ENCODE results near the gene TACC3.

The TACC3 gene

DNA sequence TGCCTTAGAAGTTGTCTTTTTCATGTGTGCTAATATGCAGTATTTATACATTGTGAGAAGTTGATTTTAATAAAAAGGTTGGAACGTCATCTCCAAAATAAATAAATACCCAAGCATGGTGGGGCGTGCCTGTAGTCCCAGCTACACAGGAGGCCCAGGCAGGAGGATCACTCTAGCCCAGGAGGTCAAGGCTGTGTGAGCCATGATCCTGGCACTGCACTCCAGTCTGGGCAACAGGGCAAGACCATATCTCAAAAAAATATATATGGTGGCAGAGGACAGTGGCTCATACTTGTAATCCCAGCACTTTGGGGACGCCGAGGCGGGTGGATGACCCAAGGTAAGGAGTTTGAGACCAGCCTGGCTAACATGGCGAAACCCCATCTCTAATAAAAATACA, 15.6 kb upstream of the TACC3 start:
- DNase-seq: no peak

DNA sequence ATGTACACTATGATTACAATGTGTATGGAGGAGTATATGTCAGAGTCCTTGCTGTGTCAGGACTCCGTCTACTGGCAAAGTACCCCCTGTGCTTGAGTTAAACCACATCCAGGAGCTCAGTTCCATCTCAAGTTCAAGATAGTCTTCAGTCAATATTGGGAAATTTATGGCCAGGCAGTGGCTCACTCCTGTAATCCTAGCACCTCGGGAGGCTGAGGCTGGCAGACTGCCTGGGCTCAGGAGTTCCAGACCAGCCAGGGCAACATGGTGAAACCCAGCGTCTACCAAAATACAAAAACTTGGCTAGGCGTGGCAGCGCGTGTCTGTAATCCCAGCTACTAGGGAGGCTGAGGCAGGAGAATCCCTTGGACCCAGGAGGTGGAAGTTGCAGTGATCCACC, 15.0 kb upstream of the TACC3 start:
- no peak for DNase-seq

DNA sequence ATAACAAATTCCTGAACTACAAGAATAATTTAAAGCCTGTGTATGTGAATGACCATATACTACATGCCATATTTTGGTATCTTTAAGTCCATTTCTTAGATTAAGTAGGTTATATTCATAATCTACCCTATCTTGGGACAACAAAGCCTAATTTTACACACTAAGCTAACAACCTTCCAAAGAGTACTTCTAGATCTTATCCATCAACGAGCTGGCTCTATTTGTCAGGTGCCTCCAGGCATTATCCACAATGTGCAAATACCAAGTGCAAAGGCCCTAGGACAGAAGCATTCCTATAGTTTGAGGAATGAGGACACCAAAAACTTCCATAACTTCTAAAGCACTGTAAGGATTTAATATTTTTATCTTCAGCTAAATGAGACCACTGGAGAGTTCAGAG, 12.7 kb upstream of the TACC3 start:
- no peak for DNase-seq

DNA sequence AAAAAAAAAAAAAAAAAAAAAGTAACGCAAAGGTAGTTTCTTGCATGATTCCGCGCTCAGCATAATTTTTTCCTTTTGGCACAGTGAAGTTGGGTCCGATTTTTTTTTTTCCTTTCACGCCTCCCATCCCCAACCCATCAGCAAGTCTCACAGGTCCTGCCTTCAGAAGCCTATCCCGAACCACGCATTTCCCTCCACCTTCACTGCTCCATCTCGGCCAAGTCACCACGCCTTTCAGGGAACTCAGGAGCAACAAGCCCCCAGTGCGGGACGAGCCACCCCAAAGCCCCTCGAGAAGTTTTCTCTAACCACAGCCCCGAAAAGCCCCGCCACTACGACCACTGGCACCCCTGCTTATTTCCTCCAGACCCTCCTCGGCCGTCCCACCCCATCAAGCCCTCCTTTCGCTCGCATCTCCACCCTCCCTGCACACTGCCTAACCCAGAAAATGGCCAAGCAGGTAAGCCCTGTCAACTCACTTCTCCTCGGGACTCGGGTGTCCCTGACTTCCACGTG, 10.2 kb upstream of the TACC3 start:
- DNase-seq: no peak

DNA sequence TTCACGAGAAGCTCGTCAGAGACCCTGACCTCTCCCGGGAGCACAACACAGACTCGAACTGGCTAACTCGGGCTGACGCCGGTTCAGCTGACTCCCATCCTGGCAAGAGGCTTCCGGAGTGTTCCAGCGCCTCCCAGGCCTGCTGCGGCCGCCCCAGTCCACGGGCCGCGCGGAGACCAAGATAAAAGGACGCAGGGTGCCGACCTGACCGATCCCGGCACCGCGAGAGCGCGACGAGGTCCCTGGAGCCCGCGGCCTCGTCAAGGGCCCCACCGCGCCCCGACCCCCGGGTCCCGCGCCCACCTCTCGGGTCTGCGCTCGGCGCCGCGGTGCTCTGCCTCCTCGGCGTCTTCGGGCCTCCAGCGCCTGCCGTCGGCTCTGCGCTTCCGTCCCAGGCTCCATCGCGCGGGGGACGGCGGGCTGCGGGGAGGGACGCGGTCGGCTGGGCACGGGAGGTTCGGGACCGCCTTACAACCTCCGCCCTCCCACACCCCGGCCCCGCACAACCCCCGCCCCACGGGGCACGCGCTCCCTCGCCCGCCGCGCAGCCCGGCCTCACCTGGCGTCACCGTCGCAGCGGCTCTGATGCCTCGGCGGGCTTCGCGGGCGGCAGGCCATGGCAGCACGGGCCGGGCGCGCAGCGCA, 9.6 kb upstream of the TACC3 start:
- DNase-seq: no peak

DNA sequence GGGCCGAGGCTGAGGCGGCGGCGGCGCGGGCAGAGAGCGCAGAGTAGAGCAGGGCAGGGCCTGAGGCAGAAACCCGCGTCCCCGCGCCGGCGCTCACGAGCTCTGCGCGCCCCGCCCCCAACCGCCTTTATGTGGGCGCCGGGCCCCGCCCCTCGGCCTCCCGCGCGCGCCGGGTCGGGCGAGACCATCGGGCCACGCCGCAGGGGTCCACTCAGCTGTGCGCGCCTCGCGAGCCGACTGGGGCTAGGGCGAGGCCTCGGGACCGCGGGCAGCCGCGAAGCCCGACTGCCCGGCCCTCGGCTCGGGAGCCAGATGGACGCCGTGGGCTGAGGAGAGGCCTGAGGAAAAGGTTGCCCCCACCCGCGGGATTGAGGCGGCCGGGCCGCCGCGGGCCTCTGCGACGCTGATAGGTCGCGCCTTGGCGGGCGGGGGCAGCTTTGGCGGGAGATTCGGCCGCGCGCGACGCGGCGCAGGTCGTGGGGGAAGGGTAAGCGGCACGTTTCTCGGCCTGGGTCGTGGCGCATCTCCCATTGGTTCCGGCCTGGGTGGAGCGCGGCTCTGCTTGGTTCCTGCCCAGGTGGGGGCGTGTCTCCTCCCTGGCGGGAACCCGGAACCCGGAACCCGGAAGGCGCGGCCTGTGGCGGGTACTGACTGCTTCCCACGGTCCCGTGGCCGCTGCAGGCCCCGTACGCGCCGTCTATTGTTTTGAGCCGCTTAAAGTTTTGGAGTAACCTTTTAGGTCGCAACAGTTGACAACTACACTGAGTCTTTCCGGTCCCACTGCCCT, 8.9 kb upstream of the TACC3 start, which contains the start of gene SLBP:
TSS of gene SLBP (minus strand) at position 104 of the 787 bp plus-strand sequence. CDS start 131 bp downstream, outside the sequence.
- DNase-seq: peak; percentile 89 to 92

DNA sequence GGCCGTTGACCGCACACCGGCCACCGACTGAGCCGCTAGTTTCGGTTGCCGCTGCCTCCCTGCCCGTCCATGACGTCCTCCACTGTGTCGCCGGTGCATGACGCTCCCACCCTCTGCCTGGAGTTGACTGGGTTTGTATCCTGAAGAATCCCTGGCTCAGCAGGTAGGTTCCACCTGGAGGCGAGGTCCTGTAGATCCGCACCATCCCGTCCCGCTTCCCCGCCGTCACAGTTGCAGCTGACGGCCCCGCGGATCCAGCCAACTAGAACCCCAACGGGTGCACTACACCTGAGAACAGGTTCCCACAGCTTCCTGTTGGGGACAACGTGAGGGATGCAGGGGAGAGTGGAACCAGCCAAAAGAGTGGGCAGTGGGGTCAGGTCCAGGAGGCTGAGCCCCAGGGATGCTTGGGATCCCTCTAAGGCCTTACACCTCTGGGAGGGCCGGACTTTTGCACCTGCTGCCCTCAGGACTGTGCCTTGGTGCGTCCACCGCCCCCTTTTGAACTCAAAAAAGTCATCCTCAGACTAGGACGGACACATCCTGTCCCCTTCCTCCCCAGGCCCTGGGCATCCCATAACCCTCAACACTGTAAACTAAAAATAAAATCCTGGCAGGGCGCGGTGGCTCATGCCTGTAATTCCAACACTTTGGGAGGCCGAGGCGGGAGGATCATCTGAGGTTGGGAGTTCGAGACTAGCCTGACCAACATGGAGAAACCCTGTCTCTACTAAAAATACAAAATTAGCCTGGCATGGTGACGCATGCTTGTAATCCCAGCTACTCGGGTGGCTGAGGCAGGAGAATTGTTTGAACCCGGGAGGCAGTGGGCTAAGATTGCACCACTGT, 8.1 kb upstream of the TACC3 start:
- peak; percentile 39 to 56 for DNase-seq

DNA sequence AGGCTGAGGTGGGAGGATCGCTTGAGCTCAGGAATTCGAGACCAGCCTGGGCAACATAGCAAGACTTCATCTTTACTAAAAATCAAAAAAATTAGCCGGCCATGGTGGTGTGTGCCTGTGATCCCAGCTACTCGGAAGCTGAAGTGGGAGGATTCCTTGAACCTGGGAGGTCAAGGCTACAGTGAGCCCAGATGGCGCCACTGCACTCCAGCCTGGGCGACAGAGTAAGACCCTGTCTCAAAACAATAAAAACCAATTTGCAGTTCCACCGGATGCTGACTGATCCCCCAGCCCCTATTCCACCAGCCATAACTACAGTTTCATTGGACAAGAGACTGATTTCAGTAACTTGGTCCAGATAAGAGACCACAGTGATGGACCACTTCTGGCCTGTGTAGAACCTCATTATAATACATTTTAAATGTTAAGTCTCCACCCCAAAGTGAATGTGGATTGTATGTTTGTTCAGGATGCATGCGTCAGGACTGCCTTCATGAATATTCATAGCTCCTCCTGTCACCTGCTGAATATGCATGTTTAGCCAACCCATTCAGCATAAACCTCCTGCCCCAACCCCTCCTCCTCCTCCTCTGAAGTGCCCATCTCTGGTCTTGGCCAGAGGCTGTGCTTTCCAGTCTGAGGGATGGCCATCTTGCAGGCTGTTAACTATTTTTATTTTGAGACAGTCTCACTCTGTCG, 6.9 kb upstream of the TACC3 start:
- DNase-seq: no peak

DNA sequence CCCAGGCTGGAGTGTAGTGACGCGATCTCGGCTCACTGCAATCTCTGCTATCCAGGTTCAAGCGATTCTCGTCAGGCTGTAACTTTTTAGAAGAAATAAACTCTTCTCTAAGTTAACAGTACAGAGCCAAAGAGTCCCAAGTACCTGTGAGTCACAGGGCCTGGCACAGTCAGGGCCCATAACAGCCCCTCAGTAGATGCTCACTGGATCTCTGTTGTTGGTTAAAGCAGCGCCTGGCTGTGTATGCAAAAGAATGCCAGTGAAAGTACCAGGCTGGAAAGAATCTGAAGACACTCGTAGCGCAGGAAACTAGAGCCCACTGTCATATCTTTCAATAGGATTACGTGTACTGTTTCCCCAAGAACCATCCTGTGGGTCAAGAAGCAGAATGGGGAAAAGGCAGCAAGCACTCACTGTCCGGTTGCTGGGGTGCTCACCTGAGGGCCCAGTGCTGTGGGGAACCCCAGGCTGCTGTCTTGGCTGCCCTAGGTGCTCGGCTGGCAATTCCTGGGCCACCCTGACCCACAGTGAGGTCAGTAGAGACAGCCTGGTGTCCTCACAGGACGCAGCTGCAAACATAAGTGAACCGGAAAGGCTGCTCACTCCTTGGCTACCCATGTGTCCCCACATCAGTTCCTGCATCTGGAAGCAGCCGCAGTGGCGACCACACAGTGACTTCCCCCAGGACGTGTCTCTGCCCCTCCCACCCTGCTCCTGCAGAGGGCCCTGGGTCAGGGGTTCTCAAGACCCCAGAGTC, 6.1 kb upstream of the TACC3 start:
- DNase-seq: no peak

DNA sequence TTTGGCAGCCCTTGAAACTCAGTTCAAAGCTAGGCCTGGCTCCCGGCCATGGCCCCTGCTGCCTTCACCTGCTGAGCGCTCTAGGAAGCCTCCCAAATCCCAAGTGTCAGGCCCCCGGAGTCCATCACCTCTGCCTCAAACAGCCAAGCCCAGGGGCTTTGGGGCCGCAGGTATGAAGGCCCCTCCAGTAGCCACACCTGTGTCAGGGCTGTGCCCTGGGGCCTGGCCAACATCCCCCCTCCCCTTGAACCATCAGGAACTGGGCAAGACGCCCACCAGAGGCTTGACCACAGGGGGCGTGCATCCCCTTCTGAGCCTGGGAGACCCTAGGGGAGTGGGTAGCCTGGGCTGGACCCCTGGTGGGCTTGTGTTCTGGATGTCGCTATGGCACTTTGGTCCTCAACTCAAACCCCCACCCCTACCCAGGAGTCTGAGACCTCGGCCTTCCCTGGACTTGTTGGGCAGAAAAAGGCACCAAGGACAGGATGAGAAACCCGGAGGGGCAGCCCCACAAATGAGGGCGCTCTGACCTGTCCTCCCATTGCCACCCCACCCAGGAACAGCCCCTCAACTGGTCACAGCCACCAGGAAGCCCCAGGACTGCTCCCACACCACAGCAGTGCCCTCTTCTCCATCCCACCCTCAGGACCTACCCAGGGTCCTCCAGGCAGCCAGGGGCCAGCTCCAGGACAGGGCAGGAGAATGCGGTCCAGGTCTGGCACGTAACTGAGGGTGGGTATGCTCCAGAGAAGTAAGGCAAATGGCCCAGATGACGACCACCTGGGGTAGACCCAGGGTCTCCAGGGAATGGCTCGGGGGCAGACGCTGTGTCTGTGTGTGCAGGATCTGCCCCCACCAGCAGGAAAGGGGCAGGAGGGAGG, 5.0 kb upstream of the TACC3 start:
- no peak for DNase-seq

DNA sequence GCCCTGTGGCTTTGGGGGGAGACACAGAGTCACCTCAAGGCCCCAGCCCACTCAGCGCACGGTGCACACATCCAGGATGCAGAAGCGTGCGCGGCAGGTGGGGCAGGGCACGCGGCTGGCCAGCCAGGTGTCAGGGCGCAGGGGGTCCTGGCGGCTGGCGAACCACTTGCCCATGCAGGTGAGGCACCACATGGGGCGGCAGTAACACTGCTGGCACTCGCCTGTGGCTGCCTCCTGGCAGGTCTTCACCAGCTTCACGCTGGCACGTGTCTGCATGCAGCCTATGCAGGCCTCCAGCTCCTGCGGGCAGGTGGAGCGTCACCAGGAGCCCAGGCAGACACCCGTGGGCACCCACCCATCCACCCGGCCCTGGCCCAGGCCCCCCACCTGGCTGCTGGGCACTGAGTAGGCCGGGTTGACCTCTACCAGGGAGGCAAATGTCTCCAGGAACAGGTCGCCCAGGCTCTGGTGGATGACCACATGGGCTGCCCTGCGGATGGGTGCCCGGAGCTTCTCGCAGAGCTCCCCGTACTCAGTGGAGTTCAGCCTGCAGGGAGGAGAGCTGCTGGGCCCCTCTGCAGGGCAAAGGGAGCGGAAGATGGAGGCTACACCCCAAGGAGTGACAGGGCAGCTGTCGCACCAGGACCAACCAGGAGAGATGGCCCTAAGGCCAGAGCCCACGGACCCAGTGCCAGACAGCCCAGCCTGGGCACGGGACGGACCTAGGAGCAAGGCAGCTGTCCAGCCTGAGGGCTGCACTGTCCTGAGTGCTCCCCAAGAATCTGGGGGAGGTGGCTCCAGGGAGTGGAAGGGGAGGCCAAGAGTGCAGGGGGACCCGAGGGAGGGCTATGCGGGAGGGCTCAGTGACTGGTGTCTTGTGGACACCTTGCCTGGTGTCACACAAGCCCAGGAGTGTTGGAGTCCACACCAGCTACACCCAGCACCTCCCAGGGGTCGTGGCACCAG, 3.9 kb upstream of the TACC3 start:
- no peak for DNase-seq

DNA sequence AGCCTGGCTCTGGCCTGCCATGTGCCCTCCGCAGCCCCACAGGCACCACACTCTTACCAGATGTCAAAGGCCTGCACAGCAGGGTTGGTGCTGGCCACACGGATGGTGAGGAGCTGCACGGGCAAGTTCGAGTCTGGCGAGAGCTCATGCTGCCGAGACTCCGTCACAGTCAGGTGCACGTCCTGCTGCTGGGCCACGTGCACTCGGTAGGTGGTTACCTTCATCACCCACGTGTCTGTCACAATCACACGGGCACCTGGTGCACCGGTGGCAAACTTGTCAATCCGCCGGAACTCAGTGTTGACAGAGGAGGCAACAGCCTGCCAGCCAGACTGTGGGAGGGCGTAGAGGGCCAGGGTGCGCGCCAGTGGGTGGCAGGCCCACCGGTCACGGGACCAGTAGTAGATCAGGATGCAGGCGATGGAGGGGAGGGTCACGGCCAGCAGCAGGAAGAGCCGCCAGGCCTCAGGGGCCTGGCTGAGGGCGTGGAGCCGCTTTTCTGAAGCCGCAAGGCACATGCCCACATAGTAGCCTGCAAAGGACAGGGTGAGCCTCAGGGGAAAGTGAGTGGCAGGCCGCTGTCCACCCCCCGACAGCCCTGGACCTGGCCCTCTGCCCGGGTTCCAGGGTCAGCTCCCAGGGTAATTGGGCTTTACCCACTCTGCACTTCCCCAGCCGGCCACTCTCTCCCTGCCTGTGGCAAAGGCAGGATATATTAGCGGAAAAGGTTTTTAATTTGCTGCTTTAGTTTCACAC, 3.0 kb upstream of the TACC3 start:
- no peak for DNase-seq

DNA sequence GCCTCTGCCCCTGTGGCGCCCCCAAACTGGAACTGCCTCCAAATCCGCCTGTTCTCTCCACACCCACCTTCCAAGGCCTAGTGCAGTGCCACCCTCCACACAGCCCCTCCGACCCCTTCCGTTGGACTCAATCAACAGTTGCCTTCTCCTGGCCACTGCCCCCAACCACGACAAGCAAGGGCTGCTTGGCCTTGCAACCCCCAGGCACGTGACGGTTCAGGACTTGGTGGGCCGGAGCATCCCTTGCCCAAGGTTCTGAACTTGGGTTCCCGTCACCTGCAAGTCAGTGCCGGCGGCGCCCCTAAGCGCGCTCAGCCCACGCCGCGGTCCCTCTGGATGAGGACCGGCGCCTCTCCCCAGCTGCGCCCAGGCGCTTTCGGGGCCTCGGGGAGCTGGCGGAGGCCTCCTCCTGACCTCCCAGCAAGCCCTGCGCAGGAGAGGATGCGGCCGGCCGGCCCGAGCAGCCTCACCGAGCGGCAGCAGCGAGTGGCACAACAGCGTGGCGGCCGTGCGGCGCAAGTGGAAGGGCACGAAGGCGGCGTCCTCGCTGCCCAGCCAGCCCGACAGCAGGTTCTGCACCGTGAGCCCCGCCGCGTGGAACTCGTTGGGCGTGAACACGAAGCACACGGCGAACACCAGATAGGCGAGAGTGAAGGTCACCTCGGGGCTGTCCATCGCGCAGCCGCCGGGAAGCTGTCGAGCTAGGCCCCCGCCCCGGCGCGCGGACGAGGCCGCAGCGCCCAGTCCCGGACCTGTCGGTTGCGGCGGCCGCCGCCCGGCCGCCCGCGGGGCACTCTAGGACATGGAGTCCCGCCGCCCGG, 948 bp upstream of the TACC3 start:
- DNase-seq: no peak

DNA sequence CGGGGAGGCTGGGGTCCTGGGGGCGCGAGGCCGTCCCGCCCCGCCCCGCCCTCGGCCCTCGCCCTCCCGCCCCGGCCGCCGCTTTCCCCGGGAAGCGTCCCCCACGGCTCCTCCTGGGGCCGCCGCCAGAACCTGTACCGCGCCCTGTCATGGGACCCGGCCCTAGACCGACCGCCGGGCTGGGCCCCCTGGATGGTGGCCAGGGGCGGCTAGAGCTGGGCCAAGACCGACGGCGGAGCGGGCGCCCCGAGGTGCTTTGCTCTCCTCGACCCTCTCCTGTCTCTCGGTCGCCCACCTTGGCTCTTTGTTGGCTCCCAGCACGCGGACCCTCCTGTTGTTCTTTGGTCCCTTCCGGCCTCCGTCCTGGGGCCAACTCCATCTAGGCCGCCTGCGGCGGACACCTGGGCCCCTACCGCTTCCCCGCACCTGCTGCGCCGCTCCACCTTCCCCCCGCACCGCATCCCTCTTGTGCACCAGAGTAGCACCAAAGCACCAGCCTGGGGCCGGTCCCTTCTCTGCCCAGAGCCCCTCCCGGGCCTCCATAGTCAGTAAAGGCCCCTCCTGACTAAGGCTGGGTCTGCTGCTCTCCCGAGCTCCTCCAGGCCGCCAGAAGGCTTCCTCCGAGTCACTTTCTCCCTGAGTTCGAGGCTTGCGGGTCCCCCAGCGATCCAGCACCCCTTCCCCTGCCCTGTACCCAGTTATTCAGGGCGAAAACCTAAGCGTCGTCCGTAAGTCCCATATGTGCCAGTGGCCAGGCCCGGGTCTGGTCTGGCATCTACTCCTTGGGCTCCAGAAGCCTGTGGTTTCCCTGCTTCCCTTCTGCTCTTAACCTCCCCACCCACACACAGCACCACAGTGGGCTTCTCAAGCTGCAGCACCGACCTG, 587 bp downstream of the TACC3 start:
- DNase-seq: no peak

DNA sequence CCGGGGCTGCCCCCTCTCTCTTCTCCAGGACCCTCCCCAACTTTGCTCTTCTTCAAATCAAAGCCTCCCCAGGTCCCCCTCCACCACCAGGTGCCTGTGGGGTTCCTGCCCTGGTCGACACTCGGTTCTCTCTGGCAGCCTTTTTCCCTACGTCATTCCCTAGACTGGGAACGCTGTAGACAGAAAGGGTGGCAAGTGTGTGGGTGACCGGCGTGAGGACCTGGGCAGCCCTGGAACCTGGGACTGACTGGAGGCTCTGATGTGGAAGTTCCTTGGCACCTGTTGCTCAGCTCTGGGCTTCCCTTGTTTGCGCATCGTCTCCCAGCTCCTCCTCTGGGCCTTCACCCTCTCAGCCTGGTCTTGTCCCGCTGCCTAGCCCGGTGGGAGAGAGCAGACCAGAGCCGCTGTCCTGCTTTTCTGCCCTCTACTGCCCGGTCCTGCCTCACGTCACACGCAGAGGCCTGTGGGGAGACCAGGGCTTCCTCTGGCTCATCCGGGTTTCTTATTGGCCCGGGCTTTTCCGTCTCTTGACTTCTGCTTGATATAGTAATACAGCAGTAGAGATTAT, 1.3 kb downstream of the TACC3 start:
- no peak for DNase-seq

DNA sequence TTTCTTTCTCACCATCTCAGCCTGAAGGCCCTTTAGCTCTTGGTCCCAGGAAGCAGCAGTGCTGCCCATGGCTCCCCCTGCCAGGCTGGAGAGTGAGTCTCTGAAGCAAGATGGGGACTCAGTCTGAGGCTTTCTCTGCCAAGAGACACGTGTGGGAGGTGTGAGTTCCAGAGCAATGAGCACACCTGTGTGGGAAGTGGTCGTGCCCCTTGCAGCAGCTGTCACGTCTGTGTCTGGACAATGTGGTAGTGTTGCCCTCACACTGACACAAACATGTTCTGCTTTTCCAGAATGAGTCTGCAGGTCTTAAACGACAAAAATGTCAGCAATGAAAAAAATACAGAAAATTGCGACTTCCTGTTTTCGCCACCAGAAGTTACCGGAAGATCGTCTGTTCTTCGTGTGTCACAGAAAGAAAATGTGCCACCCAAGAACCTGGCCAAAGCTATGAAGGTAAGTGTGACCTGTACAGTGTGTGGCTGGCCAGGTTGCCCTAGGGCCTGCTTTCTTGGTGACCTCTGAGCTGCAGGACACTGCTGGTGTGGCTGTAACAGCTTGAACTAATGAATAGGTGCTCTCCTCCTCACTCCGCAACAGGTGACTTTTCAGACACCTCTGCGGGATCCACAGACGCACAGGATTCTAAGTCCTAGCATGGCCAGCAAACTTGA, 1.9 kb downstream of the TACC3 start:
- no peak for DNase-seq

All from NCI-H1930 (cell line).